NCI-H2171 (cell line): ENCODE measurements around the gene LAPTM5.
A peak's percentile ranks its signal among the peaks of the same experiment; 100 is the strongest.

Source experiments
- DNase-seq: peaks from one replicate; lab custom pipeline; 2025; lab: John Stamatoyannopoulos, UW

LAPTM5 gene

GRCh38 chr1:30714536-30715090 is 43.0 kb downstream of the LAPTM5 start:
- no peak for DNase-seq

- no peak for DNase-seq
These were observed 43.5 kb downstream of the LAPTM5 start for GRCh38 chr1:30714025-30714424.

- DNase-seq, result no peak
These were observed 44.3 kb downstream of the LAPTM5 start for GRCh38 chr1:30713311-30713710.

GRCh38 chr1:30712583-30712982 is 45.0 kb downstream of the LAPTM5 start:
- DNase-seq, result no peak

GRCh38 chr1:30710407-30710806 is 47.2 kb downstream of the LAPTM5 start:
- no peak for DNase-seq

GRCh38 chr1:30708361-30708728 is 49.2 kb downstream of the LAPTM5 start:
- DNase-seq, result no peak

GRCh38 chr1:30707412-30708360 is 49.9 kb downstream of the LAPTM5 start:
- peak; percentile 83 for DNase-seq

- no peak for DNase-seq
These were observed 51.0 kb downstream of the LAPTM5 start for GRCh38 chr1:30706528-30706927.

GRCh38 chr1:30705698-30706097 is 51.9 kb downstream of the LAPTM5 start:
- no peak for DNase-seq

- DNase-seq, result no peak
These were observed 52.6 kb downstream of the LAPTM5 start for GRCh38 chr1:30704765-30705509.

GRCh38 chr1:30704271-30704670 is 53.3 kb downstream of the LAPTM5 start:
- DNase-seq, result no peak

GRCh38 chr1:30702823-30703222 is 54.8 kb downstream of the LAPTM5 start:
- DNase-seq, result no peak

- DNase-seq, result no peak
These were observed 56.3 kb downstream of the LAPTM5 start for GRCh38 chr1:30701258-30701633.

GRCh38 chr1:30700528-30701257 is 56.9 kb downstream of the LAPTM5 start:
- DNase-seq, result no peak

GRCh38 chr1:30699762-30700161 is 57.8 kb downstream of the LAPTM5 start:
- no peak for DNase-seq

GRCh38 chr1:30698401-30698981 is 59.1 kb downstream of the LAPTM5 start:
- DNase-seq, result no peak

GRCh38 chr1:30697571-30698376 is 59.8 kb downstream of the LAPTM5 start:
- no peak for DNase-seq

GRCh38 chr1:30696831-30697230 is 60.7 kb downstream of the LAPTM5 start:
- DNase-seq, result no peak

- no peak for DNase-seq
These were observed 62.1 kb downstream of the LAPTM5 start for GRCh38 chr1:30695439-30695841.

GRCh38 chr1:30694280-30695175 is 63.0 kb downstream of the LAPTM5 start:
- DNase-seq, result no peak
